GM18951 (cell line): ENCODE measurements around the gene NFYA.

Source experiments
- POLR2A ChIP-seq: IDR thresholded peaks from 4 replicates; pipeline ENCODE4 v1.6.1; 2011; ENCODE audit warnings: mild to moderate bottlenecking; ENCODE audit not compliant: insufficient read length, insufficient read depth; ENCODE audit errors: extremely low read depth
- in situ Hi-C: fragments of 300-500 bp; cut with MboI; formaldehyde crosslinking; loops from one replicate; pipeline ENCODE4 v1.12.0; 2022; ENCODE audit warnings: low sequenced_read_pairs, mixed read lengths, inconsistent platforms; ENCODE audit not compliant: unreplicated experiment

The NFYA gene

GRCh38 chr6:41050536-41050935, 22.2 kb upstream of the NFYA start:
- in situ Hi-C loops, result no loop called here
- no peak for TF ChIP-seq POLR2A

GRCh38 chr6:41051873-41052272, 20.9 kb upstream of the NFYA start:
- TF ChIP-seq POLR2A, result no peak
- in situ Hi-C loops, result no loop called here

- TF ChIP-seq POLR2A, result no peak
- in situ Hi-C loops, result no loop called here
Observed at GRCh38 chr6:41053041-41053440, 19.7 kb upstream of the NFYA start, which contains the start of gene APOBEC2. Gene APOBEC2, plus strand, starts transcription at chr6:41053202. Its CDS starts 146 bp downstream, at chr6:41053348.

GRCh38 chr6:41054511-41054910, 18.3 kb upstream of the NFYA start:
- no peak for TF ChIP-seq POLR2A
- in situ Hi-C loops, result no loop called here

- no peak for TF ChIP-seq POLR2A
- in situ Hi-C loops, result no loop called here
Observed at GRCh38 chr6:41055149-41055548, 17.6 kb upstream of the NFYA start.

GRCh38 chr6:41056768-41057490, 15.8 kb upstream of the NFYA start:
- TF ChIP-seq POLR2A, result no peak
- in situ Hi-C loops, result no loop called here

- in situ Hi-C loops, result no loop called here
- TF ChIP-seq POLR2A, result no peak
Observed at GRCh38 chr6:41058783-41059181, 14.0 kb upstream of the NFYA start.

- in situ Hi-C loops, result no loop called here
Observed at GRCh38 chr6:41059556-41059955, 13.2 kb upstream of the NFYA start.

GRCh38 chr6:41061196-41061726, 11.5 kb upstream of the NFYA start:
- no peak for TF ChIP-seq POLR2A
- in situ Hi-C loops, result no loop called here

More at GRCh38 chr6:41059556-41059955, 13.2 kb upstream of the NFYA start:
- no peak for TF ChIP-seq POLR2A

GRCh38 chr6:41062056-41062455, 10.7 kb upstream of the NFYA start:
- TF ChIP-seq POLR2A, result no peak
- in situ Hi-C loops, result no loop called here

- in situ Hi-C loops, result no loop called here
- no peak for TF ChIP-seq POLR2A
Observed at GRCh38 chr6:41063884-41064285, 8.9 kb upstream of the NFYA start.

GRCh38 chr6:41064841-41065240, 7.9 kb upstream of the NFYA start:
- in situ Hi-C loops, result no loop called here
- TF ChIP-seq POLR2A, result no peak

GRCh38 chr6:41065550-41066026, 7.2 kb upstream of the NFYA start:
- in situ Hi-C loops, result no loop called here
- TF ChIP-seq POLR2A, result no peak

- no peak for TF ChIP-seq POLR2A
- in situ Hi-C loops, result no loop called here
Observed at GRCh38 chr6:41066867-41067304, 5.9 kb upstream of the NFYA start.
